CD4-positive, CD25-positive, alpha-beta regulatory T cell (primary cell): ENCODE measurements around the gene KAZN. TPM values are rescaled to one million over a fixed set of nuclear protein-coding genes. Genes with fewer than 3 reads are reported as not detected.
A peak's percentile ranks its signal among the peaks of the same experiment; 100 is the strongest.

Source experiments
- ATAC-seq, 2 donors: fragments of 150-1000 bp; cut with Tn5 transposase; one replicate each; pipeline ENCODE4 v1.10.0; 2021; ENCODE audit warnings: low read depth in 2 of 2, moderate number of reproducible peaks in 2 of 2, moderate library complexity in 1 of 2
- DNase-seq, 3 donors: peaks; one replicate each; pipeline versions ENCODE4 v3.0.0 to v3.0.0-alpha.2; 2012 to 2022; ENCODE audit warnings: mixed read lengths in 1 of 3
- H3K27ac ChIP-seq: one replicate; pipeline ENCODE4 v1.7.0; 2013; ENCODE audit warnings: mild to moderate bottlenecking, low read length; ENCODE audit not compliant: insufficient read depth, poor library complexity, severe bottlenecking
- H3K27me3 ChIP-seq: one replicate; pipeline ENCODE4 v1.7.0; 2013; ENCODE audit warnings: low read length; ENCODE audit not compliant: control insufficient read depth, insufficient read depth
- H3K36me3 ChIP-seq: one replicate; pipeline ENCODE4 v1.7.0; 2013; ENCODE audit warnings: mild to moderate bottlenecking, low read length, moderate library complexity; ENCODE audit not compliant: control insufficient read depth, insufficient read depth
- H3K4me1 ChIP-seq: 2 replicates; pipeline ENCODE4 v1.7.0; 2013; ENCODE audit warnings: mild to moderate bottlenecking, low read length; ENCODE audit not compliant: insufficient read depth, control insufficient read depth, poor library complexity, severe bottlenecking
- H3K4me3 ChIP-seq: one replicate; pipeline ENCODE4 v1.7.0; 2013; ENCODE audit warnings: low read depth, mild to moderate bottlenecking, low read length, moderate library complexity
- H3K9me3 ChIP-seq, 2 experiments: 1 replicate in 1 of 2; 2 replicates in 1 of 2; pipeline ENCODE4 v1.7.0; 2013; ENCODE audit warnings: low read length in 2 of 2, mild to moderate bottlenecking in 1 of 2, moderate library complexity in 1 of 2; ENCODE audit not compliant: control insufficient read depth in 2 of 2
- H3K27ac Mint-ChIP-seq, 3 donors: one replicate each; pipeline ENCODE4 v1.8.0; 2020 to 2022; ENCODE audit warnings: mild to moderate bottlenecking in 3 of 3, mixed read lengths in 3 of 3, moderate library complexity in 2 of 3
- H3K27me3 Mint-ChIP-seq: one replicate; pipeline ENCODE4 v1.8.0; 2022; ENCODE audit warnings: mild to moderate bottlenecking, mixed read lengths
- H3K36me3 Mint-ChIP-seq: one replicate; pipeline ENCODE4 v1.8.0; 2020; ENCODE audit warnings: mixed read lengths
- H3K4me1 Mint-ChIP-seq, 4 donors: one replicate each; pipeline ENCODE4 v1.8.0; 2020 to 2022; ENCODE audit warnings: mixed read lengths in 4 of 4, mild to moderate bottlenecking in 1 of 4
- H3K4me3 Mint-ChIP-seq, 4 donors: one replicate each; pipeline ENCODE4 v1.8.0; 2020 to 2022; ENCODE audit warnings: mild to moderate bottlenecking in 4 of 4, mixed read lengths in 4 of 4, moderate library complexity in 3 of 4
- H3K9me3 Mint-ChIP-seq, 7 donors: one replicate each; pipeline ENCODE4 v1.8.0; 2020 to 2022; ENCODE audit warnings: mixed read lengths in 7 of 7, mild to moderate bottlenecking in 3 of 7, moderate library complexity in 2 of 7
- polyA plus RNA-seq, 4 donors: library from polyadenylated mRNA; unstranded; fragments of 300-500 nt; fragmentation: Illumina TruSeq; gene quantifications; one replicate each; pipeline ENCODE4 v1.2.3, GENCODE V29; 2021
- total RNA-seq: library from RNA; stranded (reverse); gene quantifications from one replicate; pipeline ENCODE4 v1.2.3, GENCODE V29; 2022

The KAZN gene
- total and polyA plus RNA-seq, 5 donors from 2014 or later, result not detected

GRCh38 chr1:15153184-15153841, 554.8 kb downstream of the KAZN start, which contains the start of gene TMEM51:
TMEM51 (plus strand) TSS chr1:15153747; CDS start chr1:15215088, 61,341 bp downstream.
- H3K4me1 Mint-ChIP-seq, result peaks cover 0 to 22% (median 7%) of the 10 kb centered on the region in 4 donors
- Histone ChIP-seq H3K4me1 (peaks cover 20% of the 10 kb centered on the region), H3K36me3 (no peaks in the 10 kb centered on the region), H3K27ac (no peak within 1 kb of the TSS), H3K4me3 (no peak within 1 kb of the TSS), H3K27me3 (peaks cover 22% of the 10 kb centered on the region), H3K9me3 (no peaks in the 10 kb centered on the region)
- H3K27ac Mint-ChIP-seq, result no peak within 1 kb of the TSS
- ATAC-seq (no peak), DNase-seq (no peak)
- H3K27me3 Mint-ChIP-seq, result peaks cover 45% of the 10 kb centered on the region
- H3K36me3 Mint-ChIP-seq, result no peaks in the 10 kb centered on the region
- peak within 1 kb of the TSS in 2 of 4 donors; percentile 47 to 50 for H3K4me3 Mint-ChIP-seq
- H3K9me3 Mint-ChIP-seq, result peaks cover 0 to 4% (median 0%) of the 10 kb centered on the region in 7 donors

GRCh38 chr1:15153842-15154479, 555.5 kb downstream of the KAZN start:
- Histone ChIP-seq H3K27ac (no peak overlapping the region), H3K27me3 (peaks cover 22% of the 10 kb centered on the region), H3K9me3 (no peaks in the 10 kb centered on the region), H3K4me1 (peaks cover 20% of the 10 kb centered on the region), H3K4me3 (no peak overlapping the region), H3K36me3 (no peaks in the 10 kb centered on the region)
- Mint-ChIP-seq H3K36me3 (no peaks in the 10 kb centered on the region), H3K27ac (no peak overlapping the region), H3K9me3 (peaks cover 0 to 4% (median 0%) of the 10 kb centered on the region in 7 donors), H3K4me1 (peaks cover 0 to 22% (median 7%) of the 10 kb centered on the region in 4 donors), H3K4me3 (peak overlapping the region in 1 of 4 donors; percentile 47), H3K27me3 (peaks cover 40% of the 10 kb centered on the region)
- peak in 1 of 3 donors; percentile 14 for DNase-seq
- no peak for ATAC-seq

GRCh38 chr1:15154480-15155036, 556.1 kb downstream of the KAZN start:
- no peak for ATAC-seq
- Mint-ChIP-seq H3K36me3 (no peaks in the 10 kb centered on the region), H3K4me1 (peaks cover 0 to 22% (median 7%) of the 10 kb centered on the region in 4 donors), H3K27ac (peak overlapping the region in 1 of 3 donors; percentile 32), H3K4me3 (peak overlapping the region in 2 of 4 donors; percentile 24 to 47), H3K9me3 (peaks cover 0 to 4% (median 0%) of the 10 kb centered on the region in 7 donors), H3K27me3 (peaks cover 34% of the 10 kb centered on the region)
- no peak overlapping the region for H3K27ac ChIP-seq
- no peaks in the 10 kb centered on the region for H3K9me3 ChIP-seq
- peaks cover 20% of the 10 kb centered on the region for H3K4me1 ChIP-seq
- H3K4me3 ChIP-seq, result no peak overlapping the region
- H3K27me3 ChIP-seq, result peaks cover 21% of the 10 kb centered on the region
- DNase-seq, result no peak
- no peaks in the 10 kb centered on the region for H3K36me3 ChIP-seq

GRCh38 chr1:15155191-15155590, 556.7 kb downstream of the KAZN start:
- Histone ChIP-seq H3K36me3 (no peaks in the 10 kb centered on the region), H3K27ac (no peak overlapping the region), H3K4me3 (no peak overlapping the region), H3K27me3 (peaks cover 15% of the 10 kb centered on the region), H3K9me3 (no peaks in the 10 kb centered on the region), H3K4me1 (peaks cover 20% of the 10 kb centered on the region)
- no peak for ATAC-seq
- Mint-ChIP-seq H3K9me3 (peaks cover 0 to 4% (median 0%) of the 10 kb centered on the region in 7 donors), H3K27me3 (peaks cover 29% of the 10 kb centered on the region), H3K4me1 (peaks cover 0 to 22% (median 6%) of the 10 kb centered on the region in 4 donors), H3K4me3 (peak overlapping the region in 3 of 4 donors; percentile 14 to 73 (median 48)), H3K27ac (no peak overlapping the region), H3K36me3 (no peaks in the 10 kb centered on the region)
- no peak for DNase-seq

- H3K9me3 Mint-ChIP-seq, result no peaks in the 10 kb centered on the region
- H3K4me3 Mint-ChIP-seq, result peak overlapping the region in 2 of 4 donors; percentile 49 to 81
- DNase-seq (peak in 1 of 3 donors; percentile 45), ATAC-seq (no peak)
- H3K27ac ChIP-seq, result no peak overlapping the region
- no peak overlapping the region for H3K4me3 ChIP-seq
- peaks cover 6% of the 10 kb centered on the region for H3K27me3 ChIP-seq
- H3K27ac Mint-ChIP-seq, result peak overlapping the region in 1 of 3 donors; percentile 68
- no peaks in the 10 kb centered on the region for H3K36me3 ChIP-seq
- H3K36me3 Mint-ChIP-seq, result no peaks in the 10 kb centered on the region
- peaks cover 20% of the 10 kb centered on the region for H3K4me1 ChIP-seq
- H3K9me3 ChIP-seq, result no peaks in the 10 kb centered on the region
- H3K27me3 Mint-ChIP-seq, result peaks cover 23% of the 10 kb centered on the region
- peaks cover 0 to 22% (median 6%) of the 10 kb centered on the region in 4 donors for H3K4me1 Mint-ChIP-seq
These were observed 557.6 kb downstream of the KAZN start for GRCh38 chr1:15155888-15156741.

GRCh38 chr1:15156807-15157380, 558.4 kb downstream of the KAZN start:
- H3K4me1 ChIP-seq, result peaks cover 20% of the 10 kb centered on the region
- H3K4me3 ChIP-seq, result no peak overlapping the region
- no peaks in the 10 kb centered on the region for H3K36me3 ChIP-seq
- H3K27ac Mint-ChIP-seq, result peak overlapping the region in 1 of 3 donors; percentile 68
- peaks cover 19% of the 10 kb centered on the region for H3K27me3 Mint-ChIP-seq
- no peak for DNase-seq
- H3K9me3 Mint-ChIP-seq, result peaks cover 0 to 1% (median 0%) of the 10 kb centered on the region in 7 donors
- no peak overlapping the region for H3K27ac ChIP-seq
- no peaks in the 10 kb centered on the region for H3K36me3 Mint-ChIP-seq
- H3K4me3 Mint-ChIP-seq, result peak overlapping the region in 2 of 4 donors; percentile 49 to 81
- H3K4me1 Mint-ChIP-seq, result peaks cover 0 to 22% (median 6%) of the 10 kb centered on the region in 4 donors
- peaks cover 2% of the 10 kb centered on the region for H3K27me3 ChIP-seq
- H3K9me3 ChIP-seq, result no peaks in the 10 kb centered on the region
- no peak for ATAC-seq
